Activated T-helper 9 cell treated with anti-CD3 and anti-CD28 coated beads, Interleukin-2, amount 50 U/mL, for 16 hours (primary cell): Measurements from ENCODE around the gene PHRF1.

Source experiments
- DNase-seq: peaks from one replicate; pipeline ENCODE4 v3.0.0-alpha.2; 2020; ENCODE audit warnings: low read depth

The PHRF1 gene

GRCh38 chr11:557328-558132 lies 18.7 kb upstream of the PHRF1 start:
- no peak for DNase-seq

- DNase-seq, result no peak
These were observed 17.8 kb upstream of the PHRF1 start for GRCh38 chr11:558503-558902.

- DNase-seq, result no peak
These were observed 17.1 kb upstream of the PHRF1 start for GRCh38 chr11:559020-559620.

GRCh38 chr11:559712-560304 lies 16.5 kb upstream of the PHRF1 start:
- no peak for DNase-seq

- DNase-seq, result peak; percentile 95
These were observed 15.7 kb upstream of the PHRF1 start, which contains the start of the genes LMNTD2 and RASSF7 for GRCh38 chr11:560305-561147. Gene LMNTD2 (minus strand): TSS chr11:560738. CDS start chr11:560716, 22 bp downstream. Gene RASSF7 (plus strand): TSS chr11:560970. CDS start chr11:561769, 799 bp downstream.

GRCh38 chr11:561148-562003 lies 14.9 kb upstream of the PHRF1 start:
- no peak for DNase-seq

- no peak for DNase-seq
These were observed 14.1 kb upstream of the PHRF1 start for GRCh38 chr11:562046-562645.

- DNase-seq, result no peak
These were observed 13.0 kb upstream of the PHRF1 start for GRCh38 chr11:563066-563811.

GRCh38 chr11:563812-564578 lies 12.3 kb upstream of the PHRF1 start:
- DNase-seq, result no peak

GRCh38 chr11:565921-566509 lies 10.3 kb upstream of the PHRF1 start:
- DNase-seq, result no peak

- no peak for DNase-seq
These were observed 9.2 kb upstream of the PHRF1 start for GRCh38 chr11:567011-567628.

- no peak for DNase-seq
These were observed 8.5 kb upstream of the PHRF1 start for GRCh38 chr11:567629-568292.

GRCh38 chr11:568306-569157 lies 7.7 kb upstream of the PHRF1 start:
- peak; percentile 86 for DNase-seq

- DNase-seq, result no peak
These were observed 6.9 kb upstream of the PHRF1 start for GRCh38 chr11:569158-569885.

GRCh38 chr11:571802-572185 lies 4.5 kb upstream of the PHRF1 start:
- no peak for DNase-seq

- no peak for DNase-seq
These were observed 3.0 kb upstream of the PHRF1 start for GRCh38 chr11:573146-573759.
